DOHH2 (cell line): Measurements from ENCODE around the gene NPIPB6.

Experiments used
- CTCF ChIP-seq: fragments of 200-600 bp; sonication (generic); IDR thresholded peaks from one replicate; pipeline ENCODE4 v1.5.1; 2014; ENCODE audit warnings: antibody characterized with exemption, mild to moderate bottlenecking, low read depth, low read length; ENCODE audit not compliant: poor library complexity, severe bottlenecking
- EZH2phosphoT487 ChIP-seq: fragments of 200-600 bp; sonication (generic); IDR thresholded peaks from 2 replicates; pipeline ENCODE4 v1.6.1; 2017; ENCODE audit warnings: borderline replicate concordance, mild to moderate bottlenecking, antibody characterized with exemption, low read length, moderate library complexity, mixed read lengths

DNA sequence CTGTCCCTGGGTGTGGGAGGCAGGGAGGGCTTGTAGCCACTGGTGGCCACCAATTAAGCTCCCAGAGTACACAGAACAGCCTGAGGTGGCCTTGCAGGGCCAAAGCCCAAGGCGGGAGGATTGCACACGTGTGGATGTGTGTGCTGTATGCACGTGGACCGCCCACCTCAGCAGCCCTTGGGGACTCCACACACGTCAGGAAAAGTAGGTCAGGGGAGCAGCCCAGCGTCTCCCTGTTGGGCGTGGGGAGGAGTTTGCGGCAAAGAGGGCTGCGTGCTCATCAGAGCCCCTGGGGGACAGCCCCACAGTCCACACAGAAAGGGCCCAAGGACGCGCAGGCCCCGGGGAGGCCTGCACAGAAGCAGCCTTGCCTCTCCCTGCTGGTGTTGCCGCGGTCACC is 51.4 kb downstream of the NPIPB6 start:
- no peak for TF ChIP-seq CTCF
- no peak for TF ChIP-seq EZH2phosphoT487
